HG03045 (cell line): ENCODE results near the gene PARD6G.
"Not testable (repeated sequence)": the region's sequence is repeated elsewhere in the genome, so short reads cannot be mapped to it uniquely, and the experiment has no call there.

ENCODE experiments used
- ATAC-seq: cut with Tn5 transposase; IDR thresholded peaks from one replicate; pipeline ENCODE4 v1.9.1; 2021; ENCODE audit warnings: mild to moderate bottlenecking, moderate library complexity; ENCODE audit not compliant: unreplicated experiment

PARD6G gene

GRCh38 chr18:80243204-80243603, 4.1 kb downstream of the PARD6G start:
- ATAC-seq: no peak

- ATAC-seq: no peak
These were observed 5.2 kb downstream of the PARD6G start for GRCh38 chr18:80241919-80242777.

GRCh38 chr18:80239830-80240229, 7.5 kb downstream of the PARD6G start:
- ATAC-seq: no peak

- ATAC-seq: no peak
These were observed 8.6 kb downstream of the PARD6G start for GRCh38 chr18:80238651-80239260.

- ATAC-seq: not testable (repeated sequence)
These were observed 9.8 kb downstream of the PARD6G start for GRCh38 chr18:80237519-80237918.

- no peak for ATAC-seq
These were observed 12.9 kb downstream of the PARD6G start for GRCh38 chr18:80234398-80234797.

GRCh38 chr18:80233899-80234298, 13.4 kb downstream of the PARD6G start:
- ATAC-seq: no peak

- ATAC-seq: no peak
These were observed 14.0 kb downstream of the PARD6G start for GRCh38 chr18:80233201-80233835.

GRCh38 chr18:80232710-80233109, 14.6 kb downstream of the PARD6G start:
- no peak for ATAC-seq

- no peak for ATAC-seq
These were observed 15.3 kb downstream of the PARD6G start for GRCh38 chr18:80232030-80232429.

- no peak for ATAC-seq
These were observed 15.7 kb downstream of the PARD6G start for GRCh38 chr18:80231616-80232015.

GRCh38 chr18:80231151-80231550, 16.2 kb downstream of the PARD6G start:
- ATAC-seq: no peak

GRCh38 chr18:80229766-80230745, 17.3 kb downstream of the PARD6G start:
- ATAC-seq: no peak

GRCh38 chr18:80229363-80229762, 18.0 kb downstream of the PARD6G start:
- ATAC-seq: no peak

- ATAC-seq: no peak
These were observed 19.1 kb downstream of the PARD6G start for GRCh38 chr18:80228051-80228848.

- no peak for ATAC-seq
These were observed 19.8 kb downstream of the PARD6G start for GRCh38 chr18:80227472-80227871.

- no peak for ATAC-seq
These were observed 21.6 kb downstream of the PARD6G start for GRCh38 chr18:80225685-80226084.

- no peak for ATAC-seq
These were observed 23.6 kb downstream of the PARD6G start for GRCh38 chr18:80223581-80224148.

GRCh38 chr18:80219488-80219887, 27.8 kb downstream of the PARD6G start:
- not testable (repeated sequence) for ATAC-seq
